ENCODE results near the gene ABCC6. TPM values are rescaled to one million over a fixed set of nuclear protein-coding genes. Genes with fewer than 3 reads are reported as not detected.

The ABCC6 gene
- total and polyA plus RNA-seq, 8 donors = 10.8 to 30.6 (median 15.7) TPM

GRCh38 chr16:16143931-16144330 is 79.4 kb downstream of the ABCC6 start:
- Histone ChIP-seq H3K4me3 (no peak overlapping the region), H3K4me1 (peaks cover 0 to 5% (median 0%) of the 10 kb centered on the region in 3 donors), H3K27ac (no peak overlapping the region), H3K36me3 (peaks cover 0 to 3% (median 0%) of the 10 kb centered on the region in 3 donors), H3K27me3 (no peaks in the 10 kb centered on the region), H3K9me3 (no peaks in the 10 kb centered on the region)
- FAIRE-seq (no peak), ATAC-seq (no peak), DNase-seq (no peak)
- WGBS, 2 donors = 89 to 90% methylated on average over 8 of the region's 8 CpGs
- intact Hi-C loops (cut with DNase I) = loop anchor here in 1 of 3 donors (10.0 kb wide), 1 partner anchor 369 kb away; no protein-coding TSS in a partner anchor
- TF ChIP-seq CTCF (IDR thresholded peaks at IDR 0.05) = no peak

- FAIRE-seq = no peak
- ATAC-seq = no peak
- H3K27ac ChIP-seq = no peak overlapping the region
- no peaks in the 10 kb centered on the region for H3K9me3 ChIP-seq
- WGBS, 2 donors = 90 to 92% methylated on average over 15 of the region's 15 CpGs
- H3K4me3 ChIP-seq = no peak overlapping the region
- no peak for DNase-seq
- no peaks in the 10 kb centered on the region for H3K27me3 ChIP-seq
- peaks cover 0 to 5% (median 0%) of the 10 kb centered on the region in 3 donors for H3K4me1 ChIP-seq
- peaks cover 0 to 7% (median 0%) of the 10 kb centered on the region in 3 donors for H3K36me3 ChIP-seq
- intact Hi-C loops (cut with DNase I) = loop anchor here in 1 of 3 donors (10.0 kb wide), 1 partner anchor 368 kb away; no protein-coding TSS in a partner anchor
- peak in 1 of 4 donors; percentile 6 for TF ChIP-seq CTCF (IDR thresholded peaks at IDR 0.05)
Observed at GRCh38 chr16:16143038-16143763, 80.1 kb downstream of the ABCC6 start.

GRCh38 chr16:16141784-16142396 is 81.4 kb downstream of the ABCC6 start:
- intact Hi-C loops (cut with DNase I) = loop anchor here in 1 of 3 donors (10.0 kb wide), 1 partner anchor 367 kb away; no protein-coding TSS in a partner anchor
- H3K27me3 ChIP-seq = no peaks in the 10 kb centered on the region
- H3K36me3 ChIP-seq = peaks cover 0 to 10% (median 0%) of the 10 kb centered on the region in 3 donors
- no peak for TF ChIP-seq CTCF (IDR thresholded peaks at IDR 0.05)
- peak overlapping the region in 2 of 4 donors; percentile 31 to 50 for H3K27ac ChIP-seq
- ATAC-seq (peak in 3 of 4 donors; percentile 42 to 76 (median 75)), FAIRE-seq (no peak), DNase-seq (no peak)
- peaks cover 0 to 5% (median 0%) of the 10 kb centered on the region in 3 donors for H3K4me1 ChIP-seq
- WGBS, 2 donors = 26 to 53% methylated on average over 7 of the region's 7 CpGs
- no peaks in the 10 kb centered on the region for H3K9me3 ChIP-seq
- H3K4me3 ChIP-seq = no peak overlapping the region

- FAIRE-seq (no peak), DNase-seq (no peak), ATAC-seq (no peak)
- no peaks in the 10 kb centered on the region for H3K27me3 ChIP-seq
- no peak overlapping the region for H3K4me3 ChIP-seq
- no peaks in the 10 kb centered on the region for H3K9me3 ChIP-seq
- TF ChIP-seq CTCF (IDR thresholded peaks at IDR 0.05) = no peak
- 94 to 97% methylated on average over 11 of the region's 11 CpGs for WGBS, 2 donors
- intact Hi-C loops (cut with DNase I) = loop anchor here in 1 of 3 donors (10.0 kb wide), 1 partner anchor 366 kb away; no protein-coding TSS in a partner anchor
- H3K4me1 ChIP-seq = peaks cover 0 to 5% (median 0%) of the 10 kb centered on the region in 3 donors
- H3K36me3 ChIP-seq = peaks cover 0 to 15% (median 0%) of the 10 kb centered on the region in 3 donors
- peak overlapping the region in 1 of 4 donors; percentile 50 for H3K27ac ChIP-seq
Observed at GRCh38 chr16:16141141-16141540, 82.2 kb downstream of the ABCC6 start.

Measured in pancreas (tissue), 10 donors.